Stimulated activated CD4-positive, alpha-beta T cell treated with anti-CD3 and anti-CD28 coated beads, Interleukin-12 subunit alpha, Interleukin-12 subunit beta, amount 100 ng/mL, for 48 hours (primary cell): ENCODE results near the gene DLGAP1.
"Not testable (repeated sequence)": the region's sequence is repeated elsewhere in the genome, so short reads cannot be mapped to it uniquely, and the experiment has no call there.

Source experiments
- DNase-seq, 3 donors: peaks; one replicate each; pipeline ENCODE4 v3.0.0-alpha.2; 2020; ENCODE audit warnings: low read depth in 2 of 3, low spot score in 1 of 3

The DLGAP1 gene

GRCh38 chr18:3610188-3610708 is 844.9 kb downstream of the DLGAP1 start:
- no peak for DNase-seq

GRCh38 chr18:3608488-3608887 is 846.6 kb downstream of the DLGAP1 start:
- no peak for DNase-seq

- not testable (repeated sequence) for DNase-seq
These were observed 847.0 kb downstream of the DLGAP1 start for GRCh38 chr18:3608099-3608453.

- no peak for DNase-seq
These were observed 847.6 kb downstream of the DLGAP1 start for GRCh38 chr18:3607309-3608098.

- DNase-seq = not testable (repeated sequence)
These were observed 848.2 kb downstream of the DLGAP1 start for GRCh38 chr18:3606863-3607262.

GRCh38 chr18:3605954-3606443 is 849.1 kb downstream of the DLGAP1 start:
- no peak for DNase-seq

GRCh38 chr18:3605486-3605952 is 849.6 kb downstream of the DLGAP1 start:
- DNase-seq = no peak

- no peak for DNase-seq
These were observed 850.4 kb downstream of the DLGAP1 start for GRCh38 chr18:3604498-3605408.

GRCh38 chr18:3604235-3604497 is 850.9 kb downstream of the DLGAP1 start:
- no peak for DNase-seq

GRCh38 chr18:3603421-3604234 is 851.5 kb downstream of the DLGAP1 start:
- DNase-seq = no peak

- DNase-seq = not testable (repeated sequence)
These were observed 853.9 kb downstream of the DLGAP1 start for GRCh38 chr18:3601106-3601755.

GRCh38 chr18:3599861-3600260 is 855.2 kb downstream of the DLGAP1 start:
- DNase-seq = no peak

- no peak for DNase-seq
These were observed 855.9 kb downstream of the DLGAP1 start for GRCh38 chr18:3599195-3599594.

- no peak for DNase-seq
These were observed 856.5 kb downstream of the DLGAP1 start for GRCh38 chr18:3598581-3598980.

- no peak for DNase-seq
These were observed 857.4 kb downstream of the DLGAP1 start for GRCh38 chr18:3597409-3598357.

GRCh38 chr18:3596637-3597384 is 858.3 kb downstream of the DLGAP1 start:
- DNase-seq = peak in 1 of 3 donors; percentile 40

- no peak for DNase-seq
These were observed 858.8 kb downstream of the DLGAP1 start for GRCh38 chr18:3596324-3596636.

- peak in 1 of 3 donors; percentile 42 for DNase-seq
These were observed 859.5 kb downstream of the DLGAP1 start for GRCh38 chr18:3595369-3596273.
